ENCODE measurements around the gene ARG1.

Gene ARG1

DNA sequence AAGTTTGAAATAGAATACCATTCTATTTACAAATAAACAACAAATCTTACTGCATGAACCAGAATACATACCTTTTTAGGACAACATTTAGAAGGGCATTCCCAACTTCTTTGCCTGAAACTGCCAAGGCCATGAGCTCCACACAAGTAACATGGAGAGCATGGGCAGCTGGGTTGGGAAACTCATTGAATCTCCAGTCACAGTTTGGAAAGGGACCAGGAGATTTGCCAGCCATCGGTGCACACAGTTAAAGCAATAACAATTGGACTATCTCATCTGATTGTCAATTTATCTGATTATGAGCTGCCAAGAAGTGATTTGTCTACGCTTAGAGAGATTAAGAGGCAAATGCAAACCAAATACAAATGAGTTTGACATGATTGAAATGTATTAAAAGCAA lies 19.9 kb downstream of the ARG1 start:
- no peak overlapping the region for H3K4me3 ChIP-seq (ENCODE audit: low read depth, low read length)
- CTCF ChIA-PET = no interaction called here
- POLR2A ChIA-PET = no interaction called here

GRCh38 chr6:131594074-131594473 lies 21.0 kb downstream of the ARG1 start:
- CTCF ChIA-PET = no interaction called here
- no peak for DNase-seq (ENCODE audit: low read depth, low spot score)
- H3K4me3 ChIP-seq (ENCODE audit: low read depth, low read length) = no peak overlapping the region
- POLR2A ChIA-PET = no interaction called here
- TF ChIP-seq, protein P1, sequence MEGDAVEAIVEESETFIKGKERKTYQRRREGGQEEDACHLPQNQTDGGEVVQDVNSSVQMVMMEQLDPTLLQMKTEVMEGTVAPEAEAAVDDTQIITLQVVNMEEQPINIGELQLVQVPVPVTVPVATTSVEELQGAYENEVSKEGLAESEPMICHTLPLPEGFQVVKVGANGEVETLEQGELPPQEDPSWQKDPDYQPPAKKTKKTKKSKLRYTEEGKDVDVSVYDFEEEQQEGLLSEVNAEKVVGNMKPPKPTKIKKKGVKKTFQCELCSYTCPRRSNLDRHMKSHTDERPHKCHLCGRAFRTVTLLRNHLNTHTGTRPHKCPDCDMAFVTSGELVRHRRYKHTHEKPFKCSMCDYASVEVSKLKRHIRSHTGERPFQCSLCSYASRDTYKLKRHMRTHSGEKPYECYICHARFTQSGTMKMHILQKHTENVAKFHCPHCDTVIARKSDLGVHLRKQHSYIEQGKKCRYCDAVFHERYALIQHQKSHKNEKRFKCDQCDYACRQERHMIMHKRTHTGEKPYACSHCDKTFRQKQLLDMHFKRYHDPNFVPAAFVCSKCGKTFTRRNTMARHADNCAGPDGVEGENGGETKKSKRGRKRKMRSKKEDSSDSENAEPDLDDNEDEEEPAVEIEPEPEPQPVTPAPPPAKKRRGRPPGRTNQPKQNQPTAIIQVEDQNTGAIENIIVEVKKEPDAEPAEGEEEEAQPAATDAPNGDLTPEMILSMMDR (IDR thresholded peaks at IDR 0.05; ENCODE audit: insufficient read depth, low read length, missing control alignments) = no peak

More for the DNA sequence above, 19.9 kb downstream of the ARG1 start:
- TF ChIP-seq, protein P1 (IDR thresholded peaks at IDR 0.05; ENCODE audit: insufficient read depth, low read length, missing control alignments) = no peak
- DNase-seq (ENCODE audit: low read depth, low spot score) = no peak

- H3K4me3 ChIP-seq (ENCODE audit: low read depth, low read length) = no peak overlapping the region
- DNase-seq (ENCODE audit: low read depth, low spot score) = no peak
- TF ChIP-seq, protein P1 (IDR thresholded peaks at IDR 0.05; ENCODE audit: insufficient read depth, low read length, missing control alignments) = no peak
- ChIA-PET POLR2A (interaction anchor here (0.6 kb wide), 1 partner anchor 11 kb away, joined by 3 read pairs; no protein-coding TSS in a partner anchor), CTCF (interaction anchor here (0.7 to 2.5 kb wide), 6 partner anchors 10 to 414 kb away, joined by 3 to 9 read pairs (median 4); partner anchors contain the start of gene MED23)
Observed at GRCh38 chr6:131597446-131597845, 24.4 kb downstream of the ARG1 start.

DNA sequence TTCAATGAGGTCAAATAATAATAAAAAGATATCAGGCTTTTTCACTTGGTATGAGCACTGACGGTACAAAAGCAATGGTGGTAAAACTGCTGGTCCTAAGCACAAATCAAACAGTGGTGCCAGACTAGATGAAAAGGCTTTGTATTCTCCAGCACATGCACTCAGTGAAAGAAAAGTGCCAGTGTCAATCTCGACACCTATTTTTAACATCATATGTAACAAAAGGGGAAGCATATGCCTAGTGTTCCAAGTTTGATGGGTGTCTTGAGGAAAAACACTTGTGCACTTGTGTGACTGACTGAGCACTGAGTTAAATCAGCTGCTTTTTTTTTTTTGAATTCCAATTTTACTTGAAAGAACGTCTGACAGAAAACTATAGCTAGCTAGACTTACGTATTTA lies 27.7 kb downstream of the ARG1 start:
- no peak overlapping the region for H3K4me3 ChIP-seq (ENCODE audit: low read depth, low read length)
- TF ChIP-seq, protein P1 (IDR thresholded peaks at IDR 0.05; ENCODE audit: insufficient read depth, low read length, missing control alignments) = no peak
- DNase-seq (ENCODE audit: low read depth, low spot score) = no peak
- ChIA-PET CTCF (interaction anchor here (7.9 kb wide), 1 partner anchor 28 kb away, joined by 59 read pairs; the partner anchor contains the start of gene MED23), POLR2A (no interaction called here)

- peak; percentile 83 for DNase-seq (ENCODE audit: low read depth, low spot score)
- no peak overlapping the region for H3K4me3 ChIP-seq (ENCODE audit: low read depth, low read length)
- TF ChIP-seq, protein P1 (IDR thresholded peaks at IDR 0.05; ENCODE audit: insufficient read depth, low read length, missing control alignments) = no peak
- CTCF ChIA-PET = interaction anchor here (0.9 to 7.9 kb wide), 3 partner anchors 20 to 26 kb away, joined by 4 to 59 read pairs (median 5); partner anchors contain the start of gene MED23
- POLR2A ChIA-PET = no interaction called here
Observed at GRCh38 chr6:131602781-131603312, 29.8 kb downstream of the ARG1 start.

DNA sequence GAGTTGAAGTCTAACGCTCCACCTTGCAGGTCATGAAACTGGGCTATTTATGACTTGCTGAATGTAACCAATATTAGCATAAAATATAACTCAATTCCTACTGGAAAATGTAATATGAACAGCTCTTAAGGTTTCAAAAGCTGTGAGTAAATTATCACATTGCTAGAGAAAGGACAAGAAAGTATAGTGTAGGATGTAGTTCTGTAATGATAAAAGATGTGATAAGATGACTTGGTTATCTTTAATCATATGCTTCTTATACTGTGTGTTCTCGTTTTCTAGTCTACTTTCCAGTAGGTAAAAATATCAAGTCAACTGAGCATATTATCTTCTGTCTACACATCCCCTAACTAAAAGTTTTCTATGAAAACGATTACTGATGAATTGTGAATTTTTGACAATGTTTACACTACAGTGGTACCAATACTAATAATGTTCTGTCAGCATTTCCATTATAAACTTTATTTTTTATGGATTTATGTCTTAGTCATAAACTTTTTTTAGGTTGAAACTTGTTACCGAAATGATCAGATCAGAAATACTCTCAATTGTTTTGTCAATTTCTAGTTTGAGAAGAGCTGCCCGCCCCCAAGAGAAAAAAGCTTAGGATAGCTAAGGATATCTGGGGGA lies 40.4 kb downstream of the ARG1 start:
- TF ChIP-seq, protein P1 (IDR thresholded peaks at IDR 0.05; ENCODE audit: insufficient read depth, low read length, missing control alignments) = no peak
- ChIA-PET CTCF (interaction anchor here (1.0 to 5.1 kb wide), 2 partner anchors 9 to 14 kb away, joined by 3 to 52 read pairs; partner anchors contain the start of gene MED23), POLR2A (no interaction called here)
- H3K4me3 ChIP-seq (ENCODE audit: low read depth, low read length) = no peak overlapping the region
- DNase-seq (ENCODE audit: low read depth, low spot score) = no peak

Measured in AG04449 (cell line).